Body of pancreas (tissue), 4 donors: ENCODE results near the gene BRD3. TPM values are rescaled to one million over a fixed set of nuclear protein-coding genes. Genes with fewer than 3 reads are reported as not detected.

ENCODE experiments used
- ATAC-seq: fragments of 150-250 bp; one replicate; pipeline ENCODE4 v1.9.1; 2016
- DNase-seq, 4 donors: peaks; one replicate each; pipeline ENCODE4 v3.0.0-alpha.2; 2019
- H3K27ac ChIP-seq, 4 donors: fragments of 200-600 bp; sonication (generic); 1 replicate in 3 of 4; 2 replicates in 1 of 4; pipeline versions ENCODE4 v1.5.1 to v1.6.1; 2016 to 2019; ENCODE audit warnings: mild to moderate bottlenecking in 1 of 4, mixed read lengths in 1 of 4, moderate library complexity in 1 of 4
- H3K27me3 ChIP-seq, 2 donors: fragments of 200-600 bp; sonication (generic); one replicate each; pipeline ENCODE4 v1.6.0; 2016; ENCODE audit warnings: mild to moderate bottlenecking in 1 of 2
- H3K36me3 ChIP-seq, 2 donors: fragments of 200-600 bp; sonication (generic); replicated peaks in 1 of 2; 2 replicates each; pipeline ENCODE4 v1.5.1; 2016; ENCODE audit warnings: low read depth in 2 of 2; ENCODE audit not compliant: insufficient read depth in 1 of 2
- H3K4me1 ChIP-seq: fragments of 200-600 bp; sonication (generic); one replicate; pipeline ENCODE4 v1.6.0; 2016
- H3K4me3 ChIP-seq, 2 donors: fragments of 200-600 bp; sonication (generic); 1 replicate in 1 of 2; 2 replicates in 1 of 2; pipeline ENCODE4 v1.5.1; 2016 to 2019
- H3K9me3 ChIP-seq, 3 donors: fragments of 200-600 bp; sonication (generic); 1 replicate in 2 of 3; 2 replicates in 1 of 3; pipeline ENCODE4 v1.5.1; 2016
- CTCF ChIP-seq, 7 experiments: fragments of 450-650 bp in 4 of 7; fragments of 200-600 bp in 3 of 7; sonication (generic) in 3 of 7; IDR thresholded peaks; one replicate each; pipeline ENCODE4 v1.5.1; 2016 to 2019; ENCODE audit warnings: antibody characterized with exemption in 7 of 7
- POLR2A ChIP-seq, 3 donors: fragments of 450-650 bp; IDR thresholded peaks; one replicate each; pipeline ENCODE4 v1.6.1; 2016; ENCODE audit warnings: antibody characterized with exemption in 3 of 3, mild to moderate bottlenecking in 2 of 3
- WGBS, 2 donors: methylation state at CpG; one replicate each; pipeline ENCODE4 v1.1.5; 2017; 5-methylcytosine and 5-hydroxymethylcytosine counted together
- intact Hi-C: fragments of 100-400 bp; cut with DNase I; formaldehyde crosslinking; loops from one replicate; pipeline ENCODE4 v1.15.1; 2023
- total RNA-seq, 2 donors: library from RNA; depleted of rRNA; stranded (reverse); fragments of >200 nt; gene quantifications; one replicate each; pipeline ENCODE4 v1.1.0, GENCODE V29; 2016

BRD3 gene
- total RNA-seq, 2 donors from 2014 or later: 12.2 to 27.4 TPM

- Histone ChIP-seq H3K27me3 (no peaks in the 10 kb centered on the region), H3K27ac (peak overlapping the region in 2 of 4 donors; percentile 62 to 63), H3K36me3 (no peaks in the 10 kb centered on the region), H3K4me1 (peaks cover 7% of the 10 kb centered on the region), H3K9me3 (no peaks in the 10 kb centered on the region), H3K4me3 (peak overlapping the region; percentile 65 to 82)
- 20 to 93% methylated on average over 7 to 58 of the region's 66 CpGs for WGBS, 2 donors
- DNase-seq (peak; percentile 30 to 40 (median 35)), ATAC-seq (peak; percentile 5)
- intact Hi-C loops: no loop called here
- TF ChIP-seq CTCF (IDR thresholded peaks at IDR 0.05) (peak in 1 of 7 experiments; percentile 3), POLR2A (IDR thresholded peaks at IDR 0.05) (no peak)
Measured at GRCh38 chr9:134025606-134026541, 42.0 kb downstream of the BRD3 start.

- no peaks in the 10 kb centered on the region for H3K36me3 ChIP-seq
- ATAC-seq: peak; percentile 97
- peak within 1 kb of the TSS in 2 of 4 donors; percentile 62 to 63 for H3K27ac ChIP-seq
- peak within 1 kb of the TSS; percentile 65 to 82 for H3K4me3 ChIP-seq
- peaks cover 7% of the 10 kb centered on the region for H3K4me1 ChIP-seq
- no peaks in the 10 kb centered on the region for H3K27me3 ChIP-seq
- no peaks in the 10 kb centered on the region for H3K9me3 ChIP-seq
- TF ChIP-seq POLR2A (IDR thresholded peaks at IDR 0.05) (no peak), CTCF (IDR thresholded peaks at IDR 0.05) (no peak)
- WGBS, 2 donors: 2 to 8% methylated on average over 6 to 34 of the region's 43 CpGs
- intact Hi-C loops: no loop called here
- DNase-seq: peak; percentile 96 to 98 (median 98)
Measured at GRCh38 chr9:134024828-134025605, 42.8 kb downstream of the BRD3 start, which contains the start of gene BRD3OS. Gene BRD3OS (plus strand): TSS chr9:134025481. CDS start chr9:134026748, 1,267 bp downstream.

- H3K4me3 ChIP-seq: no peak overlapping the region
- DNase-seq (no peak), ATAC-seq (no peak)
- intact Hi-C loops: no loop called here
- no peaks in the 10 kb centered on the region for H3K27me3 ChIP-seq
- H3K36me3 ChIP-seq: no peaks in the 10 kb centered on the region
- peaks cover 7% of the 10 kb centered on the region for H3K4me1 ChIP-seq
- no peaks in the 10 kb centered on the region for H3K9me3 ChIP-seq
- 71 to 75% methylated on average over 4 of the region's 4 CpGs for WGBS, 2 donors
- TF ChIP-seq CTCF (IDR thresholded peaks at IDR 0.05) (no peak), POLR2A (IDR thresholded peaks at IDR 0.05) (no peak)
- peak overlapping the region in 1 of 4 donors; percentile 62 for H3K27ac ChIP-seq
Measured at GRCh38 chr9:134024214-134024792, 43.5 kb downstream of the BRD3 start.

GRCh38 chr9:134014946-134015345 is 52.9 kb downstream of the BRD3 start:
- Histone ChIP-seq H3K27me3 (no peaks in the 10 kb centered on the region), H3K27ac (no peak overlapping the region), H3K4me1 (peaks cover 10% of the 10 kb centered on the region), H3K36me3 (no peaks in the 10 kb centered on the region), H3K4me3 (no peak overlapping the region), H3K9me3 (no peaks in the 10 kb centered on the region)
- TF ChIP-seq POLR2A (IDR thresholded peaks at IDR 0.05): no peak
- TF ChIP-seq CTCF (IDR thresholded peaks at IDR 0.05): no peak
- intact Hi-C loops: no loop called here
- DNase-seq (no peak), ATAC-seq (no peak)
- WGBS, 2 donors: 93 to 96% methylated on average over 2 of the region's 2 CpGs
